GM21717 (cell line): ENCODE data around the gene TDRD9.

Source experiments
- ATAC-seq: cut with Tn5 transposase; IDR thresholded peaks from one replicate; pipeline ENCODE4 v1.9.1; 2021; ENCODE audit warnings: mild to moderate bottlenecking, moderate library complexity; ENCODE audit not compliant: unreplicated experiment

TDRD9 gene

GRCh38 chr14:103890821-103891666 is 37.2 kb upstream of the TDRD9 start:
- ATAC-seq, result no peak

- no peak for ATAC-seq
Observed at GRCh38 chr14:103891667-103892215, 36.5 kb upstream of the TDRD9 start.

- no peak for ATAC-seq
Observed at GRCh38 chr14:103892247-103892646, 36.0 kb upstream of the TDRD9 start.

- ATAC-seq, result no peak
Observed at GRCh38 chr14:103894034-103894722, 34.1 kb upstream of the TDRD9 start.

- ATAC-seq, result no peak
Observed at GRCh38 chr14:103894723-103895059, 33.6 kb upstream of the TDRD9 start.

- ATAC-seq, result no peak
Observed at GRCh38 chr14:103896578-103896977, 31.7 kb upstream of the TDRD9 start.

GRCh38 chr14:103897075-103897947 is 30.9 kb upstream of the TDRD9 start:
- ATAC-seq, result no peak

GRCh38 chr14:103898204-103898603 is 30.1 kb upstream of the TDRD9 start:
- ATAC-seq, result no peak

- ATAC-seq, result no peak
Observed at GRCh38 chr14:103898711-103899110, 29.5 kb upstream of the TDRD9 start.

- ATAC-seq, result no peak
Observed at GRCh38 chr14:103899316-103899715, 28.9 kb upstream of the TDRD9 start.

GRCh38 chr14:103899833-103900232 is 28.4 kb upstream of the TDRD9 start:
- no peak for ATAC-seq

- no peak for ATAC-seq
Observed at GRCh38 chr14:103904493-103905107, 23.7 kb upstream of the TDRD9 start.

- no peak for ATAC-seq
Observed at GRCh38 chr14:103905842-103906456, 22.3 kb upstream of the TDRD9 start.

- no peak for ATAC-seq
Observed at GRCh38 chr14:103908580-103908979, 19.7 kb upstream of the TDRD9 start.

GRCh38 chr14:103909531-103910261 is 18.6 kb upstream of the TDRD9 start:
- ATAC-seq, result no peak

GRCh38 chr14:103910262-103910935 is 17.9 kb upstream of the TDRD9 start:
- no peak for ATAC-seq

GRCh38 chr14:103910984-103911383 is 17.3 kb upstream of the TDRD9 start:
- ATAC-seq, result no peak

GRCh38 chr14:103915616-103916015 is 12.6 kb upstream of the TDRD9 start:
- no peak for ATAC-seq

- ATAC-seq, result no peak
Observed at GRCh38 chr14:103916636-103917262, 11.5 kb upstream of the TDRD9 start.
